NCI-H1092 (cell line): ENCODE data around the gene WWOX.

Experiments
- DNase-seq: peaks from one replicate; lab custom pipeline; 2025; lab: John Stamatoyannopoulos, UW

The WWOX gene

GRCh38 chr16:78538292-78538691, 438.8 kb downstream of the WWOX start:
- DNase-seq, result no peak

- no peak for DNase-seq
Observed at GRCh38 chr16:78538919-78539318, 439.5 kb downstream of the WWOX start.

- no peak for DNase-seq
Observed at GRCh38 chr16:78542419-78542818, 443.0 kb downstream of the WWOX start.

- no peak for DNase-seq
Observed at GRCh38 chr16:78543023-78543422, 443.6 kb downstream of the WWOX start.

GRCh38 chr16:78549366-78549765, 449.9 kb downstream of the WWOX start:
- no peak for DNase-seq

- peak; percentile 95 for DNase-seq
Observed at GRCh38 chr16:78551487-78552085, 452.1 kb downstream of the WWOX start.

GRCh38 chr16:78552106-78552675, 452.7 kb downstream of the WWOX start:
- DNase-seq, result peak; percentile 45

- DNase-seq, result no peak
Observed at GRCh38 chr16:78552716-78553115, 453.3 kb downstream of the WWOX start.

- DNase-seq, result no peak
Observed at GRCh38 chr16:78553268-78554039, 454.0 kb downstream of the WWOX start.

GRCh38 chr16:78556421-78556820, 457.0 kb downstream of the WWOX start:
- no peak for DNase-seq

GRCh38 chr16:78560997-78561396, 461.5 kb downstream of the WWOX start:
- DNase-seq, result no peak

- DNase-seq, result no peak
Observed at GRCh38 chr16:78562111-78562510, 462.7 kb downstream of the WWOX start.

GRCh38 chr16:78562650-78563049, 463.2 kb downstream of the WWOX start:
- DNase-seq, result no peak

- no peak for DNase-seq
Observed at GRCh38 chr16:78563905-78564304, 464.5 kb downstream of the WWOX start.

GRCh38 chr16:78566397-78567073, 467.1 kb downstream of the WWOX start:
- no peak for DNase-seq

GRCh38 chr16:78570399-78571141, 471.1 kb downstream of the WWOX start:
- no peak for DNase-seq

- DNase-seq, result no peak
Observed at GRCh38 chr16:78571434-78571833, 472.0 kb downstream of the WWOX start.

GRCh38 chr16:78571898-78572358, 472.5 kb downstream of the WWOX start:
- DNase-seq, result no peak

GRCh38 chr16:78574571-78574970, 475.1 kb downstream of the WWOX start:
- DNase-seq, result no peak

GRCh38 chr16:78576941-78577340, 477.5 kb downstream of the WWOX start:
- no peak for DNase-seq

- DNase-seq, result no peak
Observed at GRCh38 chr16:78577630-78578029, 478.2 kb downstream of the WWOX start.

GRCh38 chr16:78579020-78579419, 479.6 kb downstream of the WWOX start:
- no peak for DNase-seq
